GM18517 (cell line): Measurements from ENCODE around the gene MLPH.

ENCODE experiments used
- ATAC-seq: cut with Tn5 transposase; IDR thresholded peaks from one replicate; pipeline ENCODE4 v1.9.1; 2021; ENCODE audit warnings: mild to moderate bottlenecking, moderate library complexity; ENCODE audit not compliant: unreplicated experiment

Gene MLPH

GRCh38 chr2:237539681-237540080, 52.6 kb downstream of the MLPH start:
- no peak for ATAC-seq

- ATAC-seq, result no peak
These were observed 53.2 kb downstream of the MLPH start for GRCh38 chr2:237540223-237540775.

GRCh38 chr2:237540823-237541222, 53.8 kb downstream of the MLPH start:
- ATAC-seq, result no peak

- no peak for ATAC-seq
These were observed 54.2 kb downstream of the MLPH start for GRCh38 chr2:237541243-237541642.

- ATAC-seq, result no peak
These were observed 55.1 kb downstream of the MLPH start for GRCh38 chr2:237542001-237542704.

GRCh38 chr2:237546040-237546875, 59.2 kb downstream of the MLPH start:
- ATAC-seq, result no peak

- ATAC-seq, result no peak
These were observed 59.9 kb downstream of the MLPH start for GRCh38 chr2:237546876-237547395.

- no peak for ATAC-seq
These were observed 60.9 kb downstream of the MLPH start for GRCh38 chr2:237547841-237548416.

- ATAC-seq, result no peak
These were observed 62.2 kb downstream of the MLPH start for GRCh38 chr2:237549216-237549615.

- ATAC-seq, result no peak
These were observed 62.8 kb downstream of the MLPH start for GRCh38 chr2:237549643-237550415.

- ATAC-seq, result no peak
These were observed 64.1 kb downstream of the MLPH start for GRCh38 chr2:237551071-237551574.

GRCh38 chr2:237552908-237553307, 65.9 kb downstream of the MLPH start:
- ATAC-seq, result no peak

- no peak for ATAC-seq
These were observed 66.9 kb downstream of the MLPH start for GRCh38 chr2:237553948-237554347.

- no peak for ATAC-seq
These were observed 68.5 kb downstream of the MLPH start for GRCh38 chr2:237555560-237555959.

GRCh38 chr2:237556773-237557632, 70.0 kb downstream of the MLPH start:
- peak; percentile 91 for ATAC-seq

GRCh38 chr2:237557633-237558015, 70.6 kb downstream of the MLPH start:
- peak; percentile 11 for ATAC-seq

- ATAC-seq, result no peak
These were observed 72.0 kb downstream of the MLPH start for GRCh38 chr2:237558961-237559641.

GRCh38 chr2:237561221-237561620, 74.2 kb downstream of the MLPH start:
- ATAC-seq, result no peak

- no peak for ATAC-seq
These were observed 76.8 kb downstream of the MLPH start for GRCh38 chr2:237563816-237564215.
